Activated CD4-positive, alpha-beta T cell treated with anti-CD3 and anti-CD28 coated beads for 24 hours (primary cell): ENCODE measurements around the gene ROBO3.

ENCODE experiments used
- DNase-seq, 2 donors: peaks; one replicate each; pipeline ENCODE4 v3.0.0-alpha.2; 2020; ENCODE audit warnings: low read depth in 2 of 2

The ROBO3 gene

DNA sequence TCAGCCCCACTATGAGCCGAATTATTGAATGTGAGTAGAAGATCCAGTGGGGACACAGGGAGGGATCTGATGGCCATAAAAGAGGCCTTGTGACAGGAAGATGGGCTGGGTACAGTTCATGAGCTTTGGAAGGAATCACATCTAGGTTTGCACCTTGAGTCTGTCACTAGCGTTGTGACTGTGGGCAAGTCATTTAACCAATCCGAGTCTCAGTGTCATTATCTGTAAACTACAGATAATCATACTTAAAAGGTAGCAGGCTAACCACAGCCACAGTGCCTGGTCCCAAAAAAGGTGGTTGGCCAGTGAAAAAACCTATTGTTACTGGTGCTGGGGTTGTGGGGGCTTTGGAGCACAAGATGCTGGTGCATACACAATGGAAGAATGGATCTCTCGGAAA is 57.6 kb downstream of the ROBO3 start:
- no peak for DNase-seq

- DNase-seq = no peak
Measured at GRCh38 chr11:124923296-124923695, 58.1 kb downstream of the ROBO3 start.

GRCh38 chr11:124928942-124929665 is 63.9 kb downstream of the ROBO3 start:
- no peak for DNase-seq

- no peak for DNase-seq
Measured at GRCh38 chr11:124930799-124931198, 65.6 kb downstream of the ROBO3 start.
